B cell (primary cell): ENCODE measurements around the gene DNM2. TPM values are rescaled to one million over a fixed set of nuclear protein-coding genes. Genes with fewer than 3 reads are reported as not detected.

ENCODE experiments used
- ATAC-seq: fragments of 200-7000 bp; cut with Tn5 transposase; one replicate; pipeline ENCODE4 v1.10.0; 2021; ENCODE audit warnings: low read depth, mild to moderate bottlenecking, moderate number of reproducible peaks, moderate library complexity
- CTCF ChIA-PET: fragments of 350-600 bp; sonication (Branson Sonifier 250); formaldehyde crosslinking; loops from one replicate; lab custom pipeline; 2021; ENCODE audit warnings: antibody characterized with exemption, inconsistent platforms; lab: Charles Lee
- POLR2A ChIA-PET: fragments of 350-600 bp; sonication (Branson Sonifier 250); formaldehyde crosslinking; loops from one replicate; lab custom pipeline; 2021; ENCODE audit warnings: antibody characterized with exemption; lab: Charles Lee
- DNase-seq: peaks from one replicate; pipeline ENCODE4 v3.0.0; 2013
- H2AFZ ChIP-seq: 2 replicates; pipeline ENCODE4 v1.6.1; 2012; ENCODE audit warnings: mild to moderate bottlenecking, low read depth, low read length; ENCODE audit not compliant: insufficient read depth, poor library complexity, severe bottlenecking
- H3K27ac ChIP-seq, 2 donors: 1 replicate in 1 of 2; 2 replicates in 1 of 2; pipeline ENCODE4 v1.5.1; 2012 to 2013; ENCODE audit warnings: low read length in 2 of 2, mild to moderate bottlenecking in 2 of 2, moderate library complexity in 1 of 2
- H3K27me3 ChIP-seq, 4 experiments: fragments of 200-600 bp in 1 of 4; sonication (generic) in 1 of 4; replicated peaks in 1 of 4; 1 replicate in 2 of 4; 2 replicates in 2 of 4; pipeline versions ENCODE4 v1.6.1 to v1.7.0; 2013 to 2016; ENCODE audit warnings: low read length in 3 of 4, mild to moderate bottlenecking in 2 of 4, mixed read lengths in 1 of 4, moderate library complexity in 1 of 4; ENCODE audit not compliant: insufficient read depth in 4 of 4, control insufficient read depth in 3 of 4; ENCODE audit errors: control extremely low read depth in 1 of 4
- H3K36me3 ChIP-seq, 2 experiments: replicated peaks in 1 of 2; 1 replicate in 1 of 2; 2 replicates in 1 of 2; pipeline versions ENCODE4 v1.6.1 to v1.7.1; 2013; ENCODE audit warnings: low read length in 1 of 2; ENCODE audit not compliant: insufficient read depth in 2 of 2, control insufficient read depth in 1 of 2; ENCODE audit errors: control extremely low read depth in 1 of 2, extremely low read depth in 1 of 2
- H3K4me1 ChIP-seq, 2 donors: fragments of 200-600 bp in 1 of 2; sonication (generic) in 1 of 2; 1 replicate in 1 of 2; 2 replicates in 1 of 2; pipeline versions ENCODE4 v1.5.1 to v1.6.1; 2013 to 2017; ENCODE audit warnings: low read length in 2 of 2; ENCODE audit not compliant: control insufficient read depth in 2 of 2, insufficient read depth in 2 of 2
- H3K4me2 ChIP-seq: replicated peaks from 2 replicates; pipeline ENCODE3; 2012; ENCODE audit warnings: mild to moderate bottlenecking, low read depth, low read length; ENCODE audit not compliant: poor library complexity, severe bottlenecking
- H3K4me3 ChIP-seq, 5 experiments: fragments of 200-600 bp in 1 of 5; sonication (generic) in 1 of 5; 1 replicate in 3 of 5; 2 replicates in 2 of 5; pipeline versions ENCODE4 v1.5.1 to v1.7.0; 2011 to 2016; ENCODE audit warnings: low read length in 4 of 5, mild to moderate bottlenecking in 4 of 5, low read depth in 2 of 5, control low read depth in 1 of 5, moderate library complexity in 1 of 5; ENCODE audit not compliant: insufficient read depth in 1 of 5; ENCODE audit errors: control extremely low read depth in 1 of 5, extremely low read depth in 1 of 5
- H3K79me2 ChIP-seq: fragments of 200-600 bp; sonication (generic); one replicate; pipeline ENCODE4 v1.6.0; 2016; ENCODE audit warnings: low read length; ENCODE audit not compliant: control insufficient read depth, insufficient read depth
- H3K9ac ChIP-seq: fragments of 200-600 bp; sonication (generic); 2 replicates; pipeline ENCODE4 v1.6.1; 2017; ENCODE audit warnings: mild to moderate bottlenecking, low read length, moderate library complexity
- H3K9me3 ChIP-seq, 3 donors: one replicate each; pipeline versions ENCODE4 v1.6.1 to v1.7.1; 2013; ENCODE audit warnings: low read length in 2 of 3; ENCODE audit not compliant: control insufficient read depth in 2 of 3, insufficient read depth in 1 of 3; ENCODE audit errors: control extremely low read depth in 1 of 3
- H4K20me1 ChIP-seq: 2 replicates; pipeline ENCODE4 v1.6.0; 2012; ENCODE audit warnings: mild to moderate bottlenecking, low read length; ENCODE audit not compliant: insufficient read depth, control insufficient read depth, poor library complexity, severe bottlenecking
- H3K27ac Mint-ChIP-seq: one replicate; pipeline ENCODE4 v1.8.0; 2021; ENCODE audit warnings: mixed read lengths
- H3K27me3 Mint-ChIP-seq: one replicate; pipeline ENCODE4 v1.8.0; 2021; ENCODE audit warnings: mixed read lengths
- H3K4me1 Mint-ChIP-seq: one replicate; pipeline ENCODE4 v1.8.0; 2021; ENCODE audit warnings: mixed read lengths
- H3K4me3 Mint-ChIP-seq: one replicate; pipeline ENCODE4 v1.8.0; 2021; ENCODE audit warnings: mixed read lengths
- H3K9me3 Mint-ChIP-seq: one replicate; pipeline ENCODE4 v1.8.0; 2022; ENCODE audit warnings: mixed read lengths; ENCODE audit not compliant: insufficient read depth
- EZH2 ChIP-seq: IDR thresholded peaks from 2 replicates; pipeline ENCODE4 v1.6.1; 2012; ENCODE audit warnings: borderline replicate concordance, low read depth, mild to moderate bottlenecking, moderate library complexity, low read length; ENCODE audit not compliant: insufficient read depth, poor library complexity, severe bottlenecking
- WGBS: methylation state at CpG from one replicate; pipeline ENCODE4 v1.1.5; 2013; ENCODE audit warnings: missing lambda C conversion rate; ENCODE audit not compliant: insufficient coverage; 5-methylcytosine and 5-hydroxymethylcytosine counted together
- intact Hi-C: fragments of 100-400 bp; cut with micrococcal nuclease; formaldehyde crosslinking; loops from one replicate; pipeline ENCODE4 v1.10.0; 2022
- polyA plus RNA-seq: library from polyadenylated mRNA; depleted of rRNA; stranded (reverse); fragments of >200 nt; gene quantifications from 2 replicates; pipeline ENCODE4 v1.2.3, GENCODE V29; 2012
- total RNA-seq, 2 donors: library from RNA; stranded (reverse); fragments of 120-200 nt in 1 of 2; gene quantifications; 1 replicate in 1 of 2; 2 replicates in 1 of 2; pipeline versions ENCODE4 v1.2.3 to v1.2.4, GENCODE V29; 2013 to 2022
- TF ChIP-seq, protein P1 (sequence below): fragments of 200-600 bp; IDR thresholded peaks from one replicate; pipeline ENCODE4 v1.8.0; 2022; ENCODE audit warnings: antibody characterized with exemption, mild to moderate bottlenecking

Gene DNM2
- total and polyA plus RNA-seq, 2 donors (not counting 1 experiment from before 2014, with no cell fraction given): 163 to 353 TPM

DNA sequence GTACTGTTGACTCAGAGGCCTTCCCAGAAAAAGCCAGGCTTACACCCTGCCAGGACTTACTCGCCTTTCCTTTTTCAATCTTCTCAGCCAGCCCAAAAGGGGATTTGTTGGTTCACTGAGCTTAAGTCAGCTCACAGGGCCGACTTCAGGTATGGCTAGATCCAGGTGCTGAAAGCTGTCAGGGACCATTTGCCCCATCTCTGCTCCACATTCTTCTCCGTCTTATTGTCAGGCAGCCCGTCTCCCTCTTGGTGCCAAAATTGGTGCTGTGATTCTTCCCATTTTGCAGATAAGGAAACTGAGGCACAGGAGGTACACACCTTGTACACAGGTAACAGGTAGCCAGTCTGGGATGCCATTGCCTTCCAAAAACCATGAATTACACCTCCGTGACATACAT is 132.8 kb downstream of the DNM2 start:
- no peaks in the 10 kb centered on the region for H3K36me3 ChIP-seq
- peaks cover 4 to 5% of the 10 kb centered on the region in 2 donors for H3K4me1 ChIP-seq
- H3K4me2 ChIP-seq: no peak overlapping the region
- DNase-seq (no peak), ATAC-seq (no peak)
- intact Hi-C loops: no loop called here
- H4K20me1 ChIP-seq: no peaks in the 10 kb centered on the region
- no peak overlapping the region for H3K27ac Mint-ChIP-seq
- no peak overlapping the region for H3K4me3 Mint-ChIP-seq
- no peak for TF ChIP-seq EZH2
- H3K4me1 Mint-ChIP-seq: peaks cover 3% of the 10 kb centered on the region
- H3K27ac ChIP-seq: no peak overlapping the region
- peaks cover 4 to 29% (median 11%) of the 10 kb centered on the region in 3 donors for H3K9me3 ChIP-seq
- H3K27me3 ChIP-seq: peaks cover 0 to 13% (median 0%) of the 10 kb centered on the region in 4 experiments
- H3K9ac ChIP-seq: no peak overlapping the region
- H3K27me3 Mint-ChIP-seq: peaks cover 8% of the 10 kb centered on the region
- H3K4me3 ChIP-seq: no peak overlapping the region
- WGBS: 93% methylated on average over 4 of the region's 5 CpGs
- ChIA-PET POLR2A (no interaction called here), CTCF (interaction anchor here (1.5 kb wide), 1 partner anchor 13 kb away, joined by 7 read pairs; no protein-coding TSS in a partner anchor)
- peaks cover 4% of the 10 kb centered on the region for H3K9me3 Mint-ChIP-seq
- no peaks in the 10 kb centered on the region for H3K79me2 ChIP-seq
- no peak overlapping the region for H2AFZ ChIP-seq

DNA sequence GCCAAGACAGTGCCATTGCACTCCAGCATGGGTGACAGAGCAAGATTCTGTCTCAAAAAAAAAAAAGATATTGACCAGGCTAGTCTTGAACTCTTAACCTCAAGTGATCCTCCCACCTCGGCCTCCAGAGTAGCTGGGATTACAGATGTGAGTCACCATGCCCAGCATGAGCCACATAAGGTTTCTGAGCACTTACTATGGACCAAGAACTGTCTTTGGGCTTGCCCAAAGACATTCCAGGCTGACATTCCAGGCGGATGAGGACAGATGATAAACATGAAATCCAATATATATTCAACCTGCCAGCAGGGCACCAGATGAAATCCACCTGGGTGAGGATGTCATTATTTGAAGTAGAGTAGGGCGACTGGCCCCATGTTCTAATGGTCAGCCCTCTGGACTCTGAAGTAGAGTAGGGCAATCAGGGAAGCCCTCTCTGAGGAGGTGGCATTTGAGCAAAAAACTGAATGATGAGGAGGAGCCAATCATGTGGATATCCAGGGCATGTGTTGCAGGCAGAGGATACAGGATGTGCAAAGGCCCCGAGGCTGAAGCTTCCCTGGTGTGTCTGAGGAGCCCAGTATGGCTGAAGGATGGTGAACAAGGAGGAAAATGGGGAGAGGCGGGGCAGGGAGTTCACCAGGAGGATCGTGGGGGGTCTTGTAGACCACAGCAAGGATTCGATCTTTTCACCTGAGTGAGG is 134.4 kb downstream of the DNM2 start:
- TF ChIP-seq EZH2: no peak
- TF ChIP-seq, protein P1, sequence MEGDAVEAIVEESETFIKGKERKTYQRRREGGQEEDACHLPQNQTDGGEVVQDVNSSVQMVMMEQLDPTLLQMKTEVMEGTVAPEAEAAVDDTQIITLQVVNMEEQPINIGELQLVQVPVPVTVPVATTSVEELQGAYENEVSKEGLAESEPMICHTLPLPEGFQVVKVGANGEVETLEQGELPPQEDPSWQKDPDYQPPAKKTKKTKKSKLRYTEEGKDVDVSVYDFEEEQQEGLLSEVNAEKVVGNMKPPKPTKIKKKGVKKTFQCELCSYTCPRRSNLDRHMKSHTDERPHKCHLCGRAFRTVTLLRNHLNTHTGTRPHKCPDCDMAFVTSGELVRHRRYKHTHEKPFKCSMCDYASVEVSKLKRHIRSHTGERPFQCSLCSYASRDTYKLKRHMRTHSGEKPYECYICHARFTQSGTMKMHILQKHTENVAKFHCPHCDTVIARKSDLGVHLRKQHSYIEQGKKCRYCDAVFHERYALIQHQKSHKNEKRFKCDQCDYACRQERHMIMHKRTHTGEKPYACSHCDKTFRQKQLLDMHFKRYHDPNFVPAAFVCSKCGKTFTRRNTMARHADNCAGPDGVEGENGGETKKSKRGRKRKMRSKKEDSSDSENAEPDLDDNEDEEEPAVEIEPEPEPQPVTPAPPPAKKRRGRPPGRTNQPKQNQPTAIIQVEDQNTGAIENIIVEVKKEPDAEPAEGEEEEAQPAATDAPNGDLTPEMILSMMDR: no peak
- Mint-ChIP-seq H3K27me3 (peaks cover 5% of the 10 kb centered on the region), H3K4me1 (peaks cover 3% of the 10 kb centered on the region), H3K9me3 (no peaks in the 10 kb centered on the region), H3K4me3 (no peak overlapping the region), H3K27ac (no peak overlapping the region)
- no peaks in the 10 kb centered on the region for H3K36me3 ChIP-seq
- peaks cover 0 to 10% (median 0%) of the 10 kb centered on the region in 4 experiments for H3K27me3 ChIP-seq
- peaks cover 4 to 5% of the 10 kb centered on the region in 2 donors for H3K4me1 ChIP-seq
- no peaks in the 10 kb centered on the region for H4K20me1 ChIP-seq
- ChIA-PET POLR2A (no interaction called here), CTCF (no interaction called here)
- intact Hi-C loops: no loop called here
- H3K9me3 ChIP-seq: peaks cover 0 to 20% (median 0%) of the 10 kb centered on the region in 3 donors
- no peak overlapping the region for H2AFZ ChIP-seq
- H3K4me3 ChIP-seq: no peak overlapping the region
- WGBS: 82% methylated on average over 5 of the region's 7 CpGs
- DNase-seq (no peak), ATAC-seq (no peak)
- no peak overlapping the region for H3K27ac ChIP-seq
- H3K4me2 ChIP-seq: no peak overlapping the region
- H3K79me2 ChIP-seq: no peaks in the 10 kb centered on the region
- no peak overlapping the region for H3K9ac ChIP-seq
